Nephron progenitor cell (in vitro differentiated cells): ENCODE data around the gene GPR150.

Experiments used
- DNase-seq: peaks from one replicate; pipeline ENCODE4 v3.0.0; 2021
- H3K27ac Mint-ChIP-seq: 2 replicates; pipeline ENCODE4 v1.8.0; 2021; ENCODE audit warnings: mild to moderate bottlenecking, moderate library complexity, mixed read lengths
- H3K27me3 Mint-ChIP-seq: 2 replicates; pipeline ENCODE4 v1.8.0; 2021; ENCODE audit warnings: mild to moderate bottlenecking, low read depth, mixed read lengths; ENCODE audit not compliant: poor library complexity
- H3K36me3 Mint-ChIP-seq: 2 replicates; pipeline ENCODE4 v1.8.0; 2021; ENCODE audit warnings: low read depth, mixed read lengths
- H3K4me1 Mint-ChIP-seq: 2 replicates; pipeline ENCODE4 v1.8.0; 2021; ENCODE audit warnings: mixed read lengths
- H3K4me3 Mint-ChIP-seq: 2 replicates; pipeline ENCODE4 v1.8.0; 2021; ENCODE audit warnings: mild to moderate bottlenecking, moderate library complexity, mixed read lengths
- H3K9me3 Mint-ChIP-seq: 2 replicates; pipeline ENCODE4 v1.8.0; 2021; ENCODE audit warnings: mild to moderate bottlenecking, moderate library complexity, mixed read lengths
- TF ChIP-seq, protein P1 (sequence below): fragments of 200-600 bp; sonication (generic); IDR thresholded peaks from 2 replicates; pipeline ENCODE4 v1.5.0; 2021; ENCODE audit warnings: antibody characterized with exemption

GPR150 gene

DNA sequence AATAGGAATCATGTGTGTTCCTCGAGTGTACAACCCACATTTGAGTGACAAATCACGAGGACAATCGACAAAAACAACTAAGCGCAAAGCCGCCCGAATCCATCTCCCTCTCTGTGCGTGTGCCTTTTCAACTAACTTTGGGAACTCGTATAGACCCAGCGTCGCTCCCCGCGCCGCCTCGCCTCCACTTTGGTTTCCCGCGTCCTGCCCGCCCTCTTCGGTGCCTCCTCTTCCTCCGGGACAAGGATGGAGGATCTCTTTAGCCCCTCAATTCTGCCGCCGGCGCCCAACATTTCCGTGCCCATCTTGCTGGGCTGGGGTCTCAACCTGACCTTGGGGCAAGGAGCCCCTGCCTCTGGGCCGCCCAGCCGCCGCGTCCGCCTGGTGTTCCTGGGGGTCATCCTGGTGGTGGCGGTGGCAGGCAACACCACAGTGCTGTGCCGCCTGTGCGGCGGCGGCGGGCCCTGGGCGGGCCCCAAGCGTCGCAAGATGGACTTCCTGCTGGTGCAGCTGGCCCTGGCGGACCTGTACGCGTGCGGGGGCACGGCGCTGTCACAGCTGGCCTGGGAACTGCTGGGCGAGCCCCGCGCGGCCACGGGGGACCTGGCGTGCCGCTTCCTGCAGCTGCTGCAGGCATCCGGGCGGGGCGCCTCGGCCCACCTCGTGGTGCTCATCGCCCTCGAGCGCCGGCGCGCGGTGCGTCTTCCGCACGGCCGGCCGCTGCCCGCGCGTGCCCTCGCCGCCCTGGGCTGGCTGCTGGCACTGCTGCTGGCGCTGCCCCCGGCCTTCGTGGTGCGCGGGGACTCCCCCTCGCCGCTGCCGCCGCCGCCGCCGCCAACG lies at the start of gene GPR150:
Gene GPR150, plus strand, starts transcription at position 58 of the 840 bp plus-strand sequence. Its CDS starts 189 bp downstream, at position 247.
- Mint-ChIP-seq H3K4me1 (peaks cover 13% of the 10 kb centered on the region), H3K27me3 (peaks cover 73% of the 10 kb centered on the region), H3K9me3 (peaks cover 10% of the 10 kb centered on the region), H3K36me3 (no peaks in the 10 kb centered on the region), H3K4me3 (peak within 1 kb of the TSS; percentile 84), H3K27ac (no peak within 1 kb of the TSS)
- TF ChIP-seq, protein P1, sequence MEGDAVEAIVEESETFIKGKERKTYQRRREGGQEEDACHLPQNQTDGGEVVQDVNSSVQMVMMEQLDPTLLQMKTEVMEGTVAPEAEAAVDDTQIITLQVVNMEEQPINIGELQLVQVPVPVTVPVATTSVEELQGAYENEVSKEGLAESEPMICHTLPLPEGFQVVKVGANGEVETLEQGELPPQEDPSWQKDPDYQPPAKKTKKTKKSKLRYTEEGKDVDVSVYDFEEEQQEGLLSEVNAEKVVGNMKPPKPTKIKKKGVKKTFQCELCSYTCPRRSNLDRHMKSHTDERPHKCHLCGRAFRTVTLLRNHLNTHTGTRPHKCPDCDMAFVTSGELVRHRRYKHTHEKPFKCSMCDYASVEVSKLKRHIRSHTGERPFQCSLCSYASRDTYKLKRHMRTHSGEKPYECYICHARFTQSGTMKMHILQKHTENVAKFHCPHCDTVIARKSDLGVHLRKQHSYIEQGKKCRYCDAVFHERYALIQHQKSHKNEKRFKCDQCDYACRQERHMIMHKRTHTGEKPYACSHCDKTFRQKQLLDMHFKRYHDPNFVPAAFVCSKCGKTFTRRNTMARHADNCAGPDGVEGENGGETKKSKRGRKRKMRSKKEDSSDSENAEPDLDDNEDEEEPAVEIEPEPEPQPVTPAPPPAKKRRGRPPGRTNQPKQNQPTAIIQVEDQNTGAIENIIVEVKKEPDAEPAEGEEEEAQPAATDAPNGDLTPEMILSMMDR = no peak
- peak; percentile 72 for DNase-seq

DNA sequence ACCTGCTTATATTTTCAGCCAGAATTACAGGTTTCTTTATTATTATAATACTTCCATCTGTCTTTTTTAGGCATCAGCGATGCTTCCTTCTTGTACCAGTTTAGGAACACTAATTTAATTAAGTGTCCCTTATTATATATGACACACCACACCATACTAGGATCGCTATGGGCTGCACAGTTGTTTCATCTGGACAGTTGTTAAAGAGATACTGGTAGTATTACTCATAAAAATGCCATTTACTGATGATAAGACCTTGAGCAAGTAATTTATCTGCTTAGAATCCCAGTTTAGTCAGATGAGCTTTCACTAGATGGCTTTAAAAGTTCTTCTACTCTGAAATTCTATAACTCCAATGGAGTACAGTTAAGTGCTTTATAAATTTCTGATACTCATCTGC lies 47.9 kb upstream of the GPR150 start:
- no peak for DNase-seq
- Mint-ChIP-seq H3K9me3 (peaks cover 16% of the 10 kb centered on the region), H3K27ac (no peak overlapping the region), H3K36me3 (peaks cover 54% of the 10 kb centered on the region), H3K27me3 (no peaks in the 10 kb centered on the region), H3K4me1 (no peaks in the 10 kb centered on the region), H3K4me3 (no peak overlapping the region)
- TF ChIP-seq, protein P1 = no peak

DNA sequence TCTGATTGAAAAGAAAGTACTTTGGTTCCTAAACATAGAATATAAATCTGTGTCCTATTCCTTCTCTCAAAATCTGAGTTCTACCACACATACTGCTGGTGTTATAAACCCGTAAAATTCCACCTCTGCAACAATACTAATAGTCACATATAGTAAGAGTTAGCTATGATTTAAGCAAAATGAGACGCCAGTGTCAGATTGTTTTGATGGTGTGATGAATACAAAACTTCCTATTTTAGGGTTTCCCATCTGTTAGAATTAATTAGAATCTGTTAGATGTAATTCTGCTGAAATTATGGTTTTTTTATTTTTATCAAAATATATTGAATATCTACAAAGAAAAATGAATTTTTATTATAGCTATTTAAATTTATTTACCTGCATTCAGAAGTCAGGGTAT lies 38.3 kb upstream of the GPR150 start:
- Mint-ChIP-seq H3K27ac (no peak overlapping the region), H3K4me3 (no peak overlapping the region), H3K36me3 (peaks cover 43% of the 10 kb centered on the region), H3K9me3 (no peaks in the 10 kb centered on the region), H3K27me3 (no peaks in the 10 kb centered on the region), H3K4me1 (no peaks in the 10 kb centered on the region)
- TF ChIP-seq, protein P1 = no peak
- DNase-seq = no peak

DNA sequence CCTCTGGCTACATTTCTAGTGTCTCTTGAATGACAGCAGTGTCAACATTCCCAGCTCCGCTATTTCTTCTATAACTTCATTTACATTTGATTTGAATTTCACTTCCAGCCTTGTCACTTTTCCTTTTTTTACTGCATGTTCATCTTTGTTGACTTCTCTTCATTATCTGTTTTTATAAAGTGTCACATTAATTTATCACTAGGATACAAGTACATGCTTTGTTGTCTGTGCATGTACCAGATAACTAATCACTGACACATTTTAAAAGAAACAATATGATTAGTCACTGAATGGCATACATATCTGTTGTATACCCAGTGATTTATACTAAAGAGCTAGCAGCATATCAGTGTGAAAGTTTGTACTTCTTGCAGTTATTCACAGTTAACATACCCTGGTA lies 35.9 kb upstream of the GPR150 start:
- Mint-ChIP-seq H3K36me3 (peaks cover 33% of the 10 kb centered on the region), H3K4me1 (no peaks in the 10 kb centered on the region), H3K4me3 (no peak overlapping the region), H3K27ac (no peak overlapping the region), H3K9me3 (no peaks in the 10 kb centered on the region), H3K27me3 (no peaks in the 10 kb centered on the region)
- TF ChIP-seq, protein P1 = no peak
- no peak for DNase-seq

DNA sequence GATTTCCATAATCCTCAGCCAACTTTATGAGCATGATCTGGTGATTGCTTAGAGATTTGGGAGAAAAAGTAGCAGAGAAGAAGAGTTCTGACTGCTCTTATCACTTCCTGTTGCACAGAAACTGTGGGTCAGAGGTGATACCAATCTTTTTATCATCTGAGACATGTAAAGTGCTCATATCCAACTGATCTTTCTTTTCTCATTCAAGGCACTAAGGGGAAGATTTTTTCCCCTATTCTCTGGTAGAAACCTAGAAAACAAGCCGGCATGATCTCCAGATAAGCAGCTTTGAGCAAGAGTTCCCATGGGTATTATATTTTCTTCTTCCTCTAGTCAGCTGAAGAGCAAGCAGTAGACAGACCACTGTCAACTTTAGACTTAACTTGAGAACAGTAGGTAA lies 29.0 kb upstream of the GPR150 start:
- no peak overlapping the region for H3K27ac Mint-ChIP-seq
- no peak for DNase-seq
- no peaks in the 10 kb centered on the region for H3K9me3 Mint-ChIP-seq
- H3K4me1 Mint-ChIP-seq = peaks cover 4% of the 10 kb centered on the region
- no peak overlapping the region for H3K4me3 Mint-ChIP-seq
- H3K27me3 Mint-ChIP-seq = no peaks in the 10 kb centered on the region
- TF ChIP-seq, protein P1 = no peak
- H3K36me3 Mint-ChIP-seq = peaks cover 23% of the 10 kb centered on the region

DNA sequence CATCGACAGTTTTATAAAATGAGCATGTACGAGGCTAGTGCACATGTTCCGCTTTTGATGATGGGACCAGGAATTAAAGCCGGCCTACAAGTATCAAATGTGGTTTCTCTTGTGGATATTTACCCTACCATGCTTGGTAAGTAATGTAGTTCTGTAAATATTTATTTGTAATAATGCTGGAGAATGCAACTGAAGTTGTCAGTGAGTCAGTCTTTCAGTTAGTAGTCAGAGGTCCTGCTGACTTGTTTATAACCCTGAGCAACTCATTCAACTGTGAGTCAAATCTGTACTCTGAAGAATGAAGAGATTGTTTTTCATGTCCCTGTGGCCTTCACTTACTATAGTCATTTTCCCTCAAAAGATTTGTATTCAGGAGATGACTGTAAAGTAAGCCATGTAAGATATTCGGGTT lies 28.4 kb upstream of the GPR150 start:
- TF ChIP-seq, protein P1 = no peak
- no peak for DNase-seq
- H3K27me3 Mint-ChIP-seq = no peaks in the 10 kb centered on the region
- no peaks in the 10 kb centered on the region for H3K9me3 Mint-ChIP-seq
- H3K4me3 Mint-ChIP-seq = no peak overlapping the region
- H3K36me3 Mint-ChIP-seq = peaks cover 23% of the 10 kb centered on the region
- peaks cover 4% of the 10 kb centered on the region for H3K4me1 Mint-ChIP-seq
- H3K27ac Mint-ChIP-seq = no peak overlapping the region
